Fibroblast of skin of right quadriceps (primary cell): Measurements from ENCODE around the gene GUCY2F.

Source experiments
- DNase-seq: peaks from one replicate; pipeline ENCODE4 v3.0.0-alpha.2; 2013

Gene GUCY2F

GRCh38 chrX:109327251-109327650, 154.6 kb downstream of the GUCY2F start:
- DNase-seq = peak; percentile 75
